ENCODE data around the gene PHF20.
"Not testable (repeated sequence)": the region's sequence is repeated elsewhere in the genome, so short reads cannot be mapped to it uniquely, and the experiment has no call there.

Gene PHF20

DNA sequence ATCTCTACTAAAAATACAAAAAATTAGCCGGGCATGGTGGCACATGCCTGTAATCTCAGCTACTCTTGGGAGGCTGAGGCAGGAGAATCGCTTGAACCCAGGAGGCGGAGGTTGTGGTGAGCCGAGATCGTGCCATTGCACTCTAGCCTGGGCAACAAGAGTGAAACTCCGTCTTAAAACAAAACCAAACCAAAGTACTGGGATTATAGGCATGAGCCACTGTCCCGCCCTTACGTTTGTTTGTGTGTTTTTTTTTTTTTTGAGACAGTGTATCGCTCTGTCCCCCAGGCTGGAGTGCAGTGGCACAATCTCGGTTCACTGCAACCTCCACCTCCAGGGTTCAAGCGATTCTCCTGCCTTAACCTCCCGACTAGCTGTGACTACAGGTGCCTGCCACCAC lies 12.0 kb downstream of the PHF20 start:
- not testable (repeated sequence) for DNase-seq

DNA sequence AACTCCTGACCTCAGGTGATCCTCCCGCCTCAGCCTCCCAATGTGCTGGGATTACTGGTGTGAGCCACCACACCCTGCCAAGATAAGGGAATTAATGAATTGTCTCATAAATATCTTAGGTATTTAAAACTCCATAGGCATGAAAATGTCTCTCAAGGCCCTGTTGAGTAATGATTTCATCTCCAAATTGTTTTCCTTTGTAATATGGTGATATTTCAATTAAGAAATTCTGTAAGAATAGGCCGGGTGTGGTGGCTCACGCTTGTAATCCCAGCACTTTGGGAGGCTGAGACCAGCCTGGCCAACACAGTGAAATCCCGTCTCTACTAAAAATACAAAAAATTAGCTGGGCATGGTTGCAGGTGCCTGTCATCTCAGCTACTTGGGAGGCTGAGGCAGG lies 13.7 kb downstream of the PHF20 start:
- DNase-seq: not testable (repeated sequence)

DNA sequence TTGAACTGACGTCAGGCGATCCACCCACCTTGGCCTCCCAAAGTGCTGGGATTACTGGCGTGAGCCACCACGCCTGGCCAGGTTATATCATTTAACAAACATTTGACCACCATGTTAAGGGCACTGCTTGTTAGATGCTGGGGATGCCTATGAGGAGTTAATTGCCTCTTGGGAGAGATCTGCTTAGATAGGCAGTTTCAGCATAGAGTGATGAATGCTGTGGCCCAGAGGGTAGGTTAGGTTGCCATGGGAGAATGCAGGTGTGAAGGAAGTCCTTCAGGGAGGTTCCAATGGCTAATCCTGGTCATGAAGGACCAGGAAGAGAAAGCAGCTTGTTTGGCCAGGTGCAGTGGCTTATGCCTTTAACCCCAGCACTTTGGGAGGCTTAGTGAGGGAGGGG lies 17.0 kb downstream of the PHF20 start:
- no peak for DNase-seq

DNA sequence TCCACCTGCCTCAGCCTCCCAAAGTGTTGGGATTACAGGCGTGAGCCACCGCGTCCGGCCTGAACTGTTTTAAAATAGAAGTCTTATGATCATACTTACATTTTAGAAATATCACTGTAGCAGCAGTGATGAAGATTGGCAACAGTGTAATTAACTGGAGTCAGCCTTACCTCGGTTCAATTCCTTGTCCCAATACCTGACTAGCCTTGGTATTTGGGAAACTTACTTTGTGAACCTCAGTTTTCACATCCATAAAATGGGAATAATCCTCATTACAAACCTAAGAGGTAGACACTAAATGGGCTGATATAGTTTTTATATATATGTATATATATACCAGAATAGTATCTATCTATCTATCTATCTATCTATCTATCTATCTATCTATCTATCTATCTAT lies 19.3 kb downstream of the PHF20 start:
- no peak for DNase-seq

DNA sequence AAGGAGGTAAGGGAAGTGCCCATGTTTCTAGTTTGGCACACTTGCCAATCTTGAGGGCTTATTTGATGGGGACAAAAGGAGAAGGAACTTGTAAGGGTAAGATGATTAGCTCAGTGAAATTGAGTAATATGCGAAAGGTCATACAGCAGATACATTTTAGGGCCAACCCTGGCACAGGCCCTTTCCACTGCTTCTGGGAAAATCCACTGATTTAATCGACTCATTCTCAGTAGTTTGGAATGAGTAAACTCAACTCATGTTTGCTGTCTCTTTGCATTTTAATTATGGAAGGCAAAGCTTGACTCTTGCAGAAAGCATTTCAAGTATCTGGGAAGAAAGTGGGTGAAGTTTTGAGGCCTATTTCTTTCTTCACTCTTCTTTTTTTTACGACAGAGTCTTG lies 20.0 kb downstream of the PHF20 start:
- no peak for DNase-seq

- no peak for DNase-seq
Observed at GRCh38 chr20:35792740-35793139, 20.9 kb downstream of the PHF20 start.

GRCh38 chr20:35796571-35796970 lies 24.8 kb downstream of the PHF20 start:
- no peak for DNase-seq

DNA sequence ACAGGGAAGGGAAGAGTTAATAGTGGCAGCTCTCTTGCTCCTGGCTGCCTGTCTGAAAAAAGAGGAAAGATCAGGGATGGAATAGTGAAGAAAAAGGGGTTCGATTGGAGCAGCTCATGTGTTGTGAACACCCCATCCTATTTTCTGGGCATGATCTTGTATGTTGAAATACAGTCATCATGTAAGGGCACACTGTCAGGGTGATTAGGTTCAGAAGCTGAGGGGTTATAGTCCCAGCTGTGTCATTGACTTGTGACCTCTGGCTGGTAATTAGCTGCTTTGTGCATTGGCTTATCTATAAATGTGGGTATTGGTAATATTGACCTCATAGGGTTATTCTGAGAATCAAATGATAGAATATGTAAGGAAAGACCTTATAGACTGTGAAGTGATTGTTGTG lies 30.1 kb downstream of the PHF20 start:
- DNase-seq: no peak

DNA sequence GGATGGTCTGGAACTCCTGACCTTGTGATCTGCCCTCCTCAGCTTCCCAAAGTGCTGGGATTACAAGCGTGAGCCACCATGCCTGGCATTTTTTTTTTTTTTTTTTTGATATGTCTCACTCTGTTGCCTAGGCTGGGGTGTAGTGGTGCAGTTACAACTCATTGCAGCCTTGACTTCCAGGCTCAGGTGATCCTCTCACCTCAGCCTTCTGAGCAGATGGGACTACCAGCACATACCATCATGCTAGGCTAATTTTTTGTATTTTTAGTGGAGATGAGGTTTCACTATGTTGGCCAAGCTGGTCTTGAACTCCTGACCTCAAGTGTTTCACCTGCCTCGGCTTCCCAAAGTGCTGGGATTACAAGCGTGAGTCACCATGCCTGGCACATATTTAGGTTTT lies 34.3 kb downstream of the PHF20 start:
- DNase-seq: no peak

- no peak for DNase-seq
Observed at GRCh38 chr20:35807877-35808276, 36.1 kb downstream of the PHF20 start.

DNA sequence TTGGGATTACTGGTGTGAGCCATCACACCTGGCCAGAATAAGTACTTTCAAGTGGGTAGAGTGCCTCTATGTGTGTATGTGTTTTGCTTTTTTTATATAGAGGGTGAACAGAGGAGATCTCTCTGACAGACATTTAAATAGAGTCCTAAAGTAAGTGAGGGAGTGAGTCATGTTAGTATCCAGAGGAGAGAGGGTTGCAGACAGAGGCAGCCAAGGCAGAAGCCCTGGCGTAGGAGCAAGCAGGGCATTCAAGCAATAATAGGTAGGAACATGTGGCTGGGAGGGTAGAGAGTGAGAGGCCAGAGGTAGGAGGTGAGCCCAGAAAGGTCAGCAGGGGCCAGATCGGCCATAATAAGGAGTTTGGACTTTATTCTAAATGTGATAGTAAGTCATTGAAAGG lies 48.9 kb downstream of the PHF20 start:
- no peak for DNase-seq

- DNase-seq: no peak
Observed at GRCh38 chr20:35821807-35822242, 50.0 kb downstream of the PHF20 start.

DNA sequence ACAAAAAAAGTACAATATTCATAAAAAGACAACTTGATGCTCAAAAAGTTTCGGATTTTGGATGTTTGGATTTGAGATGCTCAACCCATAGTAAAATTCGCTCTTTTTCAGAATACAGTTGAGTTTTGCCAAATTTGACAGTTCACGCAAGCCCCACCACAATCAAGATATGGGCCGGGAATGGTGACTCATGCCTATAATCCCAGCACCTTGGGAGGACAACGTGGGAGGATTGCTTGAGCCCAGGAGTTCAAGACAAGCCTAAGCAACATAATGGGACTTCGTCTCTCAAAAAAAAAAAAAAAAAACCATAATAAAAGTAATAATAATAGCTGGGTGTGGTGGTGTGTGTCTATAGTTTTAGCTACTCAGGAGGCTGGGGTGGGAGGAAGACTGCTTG lies 51.3 kb downstream of the PHF20 start:
- no peak for DNase-seq

DNA sequence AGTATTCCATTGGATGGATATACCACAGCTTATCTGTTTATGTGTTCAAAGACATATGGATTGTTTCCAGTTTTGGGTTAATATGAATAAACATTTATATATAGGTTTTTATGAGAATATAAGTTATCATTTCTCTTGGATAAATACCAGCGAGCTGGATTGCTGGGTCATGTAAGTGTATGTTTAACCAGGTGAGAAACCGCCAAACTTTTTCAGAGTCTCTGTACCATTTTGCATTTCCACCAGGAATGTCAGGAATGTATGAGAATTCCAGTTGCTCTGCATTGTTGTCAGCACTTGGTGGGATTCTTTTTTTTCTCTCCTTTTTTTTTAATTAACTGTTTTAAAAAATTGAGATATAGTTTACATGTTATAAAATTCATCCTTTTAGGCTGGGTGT lies 52.1 kb downstream of the PHF20 start:
- no peak for DNase-seq

GRCh38 chr20:35826397-35826998 lies 54.7 kb downstream of the PHF20 start:
- DNase-seq: no peak

DNA sequence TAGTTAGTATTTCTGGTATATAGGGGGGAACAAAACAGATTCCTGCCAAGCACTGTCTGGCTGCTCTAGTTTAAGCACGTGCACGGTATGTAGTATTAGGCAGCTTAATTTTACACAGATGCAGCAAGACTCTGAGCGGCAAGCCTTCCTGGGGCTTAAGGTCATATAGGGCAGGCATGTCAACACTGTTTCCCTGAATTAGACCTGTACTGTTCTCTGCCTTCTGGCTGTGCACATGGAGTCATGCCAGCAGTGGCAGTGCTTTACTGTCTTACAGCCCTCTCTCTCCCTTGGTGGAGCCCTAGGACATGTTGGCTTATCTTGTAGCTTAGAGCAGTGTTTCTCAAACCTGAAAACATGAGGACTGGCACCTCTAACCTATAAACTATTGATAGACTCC lies 56.6 kb downstream of the PHF20 start:
- DNase-seq: no peak

DNA sequence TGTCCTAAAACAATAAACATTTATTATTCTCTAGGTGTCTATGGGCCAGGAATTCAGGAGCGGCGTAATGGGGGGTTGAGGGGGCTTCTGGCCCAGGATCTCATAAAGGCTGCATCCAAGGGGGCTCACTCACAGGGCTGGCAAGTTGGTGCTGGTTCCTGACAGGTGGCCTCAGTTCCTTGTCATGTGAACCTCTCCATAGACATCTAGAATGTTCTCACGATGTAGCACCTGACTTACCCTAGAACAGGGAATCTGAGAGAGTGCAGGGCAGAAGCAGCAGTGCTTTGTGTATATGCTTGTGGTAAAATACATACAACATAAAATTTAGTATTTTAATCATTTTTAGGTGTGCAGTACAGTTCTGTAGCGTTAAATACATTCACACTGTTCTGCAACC lies 57.1 kb downstream of the PHF20 start:
- no peak for DNase-seq

- no peak for DNase-seq
Observed at GRCh38 chr20:35830264-35830663, 58.4 kb downstream of the PHF20 start.

DNA sequence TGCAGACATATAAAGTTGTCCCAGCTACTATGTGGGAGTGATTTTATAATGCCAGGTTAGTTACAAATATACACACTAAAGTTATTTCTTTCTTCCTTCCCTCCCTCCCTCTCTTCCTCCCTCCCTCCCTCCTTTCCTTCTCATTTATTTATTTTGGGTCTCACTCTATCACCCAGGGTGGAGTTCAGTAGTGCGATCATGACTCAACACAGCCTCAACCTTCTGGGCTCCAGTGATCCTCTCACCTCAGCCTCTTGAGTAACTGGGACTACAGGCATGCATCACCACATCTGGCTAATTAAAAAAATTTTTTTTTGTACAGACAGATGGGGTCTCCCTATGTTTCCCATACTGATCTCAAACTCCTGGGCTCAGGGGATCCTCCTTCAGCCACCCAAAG lies 59.2 kb downstream of the PHF20 start:
- no peak for DNase-seq

DNA sequence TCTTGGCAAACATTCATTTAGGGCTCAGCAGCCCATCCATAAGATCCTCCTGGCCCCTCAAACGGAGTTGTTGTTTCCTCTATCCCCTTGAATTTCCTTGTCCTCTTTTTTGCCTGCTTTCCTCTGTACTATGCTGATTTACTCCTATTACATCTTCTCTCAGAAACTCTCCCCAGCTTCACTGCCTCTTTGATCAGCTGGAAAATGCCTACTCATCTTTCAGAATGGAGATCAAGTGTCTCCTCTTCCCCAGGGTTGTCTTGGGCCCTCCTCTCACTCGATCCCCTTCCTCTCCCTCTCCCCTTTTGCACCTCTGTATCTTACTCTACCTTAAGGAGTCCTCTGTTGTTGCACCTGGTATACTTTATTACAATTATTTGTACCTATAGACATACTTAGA lies 60.2 kb downstream of the PHF20 start:
- no peak for DNase-seq

DNA sequence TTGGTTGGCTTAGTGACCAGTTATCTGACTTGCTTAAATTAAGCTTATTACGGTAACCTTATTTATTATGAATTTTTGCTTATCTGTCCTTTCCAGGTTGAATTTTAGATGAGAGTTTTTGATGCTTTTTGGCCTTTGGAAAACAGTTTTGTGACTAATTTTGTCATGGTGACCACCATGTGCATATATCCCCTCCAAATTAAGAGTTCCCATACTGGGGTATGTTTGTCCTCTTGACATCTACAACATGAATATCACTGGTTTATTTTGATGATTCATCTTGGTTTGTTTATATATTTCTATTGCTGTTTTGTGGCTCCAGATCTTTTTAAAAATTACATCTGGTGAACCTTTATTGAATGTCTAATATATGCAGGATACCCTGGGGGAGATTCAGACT lies 61.4 kb downstream of the PHF20 start:
- DNase-seq: no peak

GRCh38 chr20:35837577-35838195 lies 65.9 kb downstream of the PHF20 start:
- no peak for DNase-seq

DNA sequence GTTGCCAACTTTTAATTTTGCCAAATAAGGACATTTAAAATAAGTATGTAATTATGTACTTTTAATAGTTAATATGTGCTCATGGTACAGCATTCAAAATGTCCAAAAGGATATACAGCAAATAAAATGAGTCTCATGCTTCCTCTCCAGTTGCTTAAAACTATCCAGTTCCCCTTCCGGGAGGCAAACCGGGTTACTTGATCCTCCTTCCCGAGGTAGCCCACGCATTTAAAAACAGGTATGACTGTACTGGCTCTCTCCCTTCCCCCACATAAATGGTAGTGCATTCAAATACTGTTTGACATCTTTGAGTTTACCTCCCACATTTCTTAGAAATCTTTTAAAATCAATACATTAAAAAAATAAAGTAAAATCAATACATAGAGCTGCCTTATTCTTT lies 66.4 kb downstream of the PHF20 start:
- DNase-seq: no peak

DNA sequence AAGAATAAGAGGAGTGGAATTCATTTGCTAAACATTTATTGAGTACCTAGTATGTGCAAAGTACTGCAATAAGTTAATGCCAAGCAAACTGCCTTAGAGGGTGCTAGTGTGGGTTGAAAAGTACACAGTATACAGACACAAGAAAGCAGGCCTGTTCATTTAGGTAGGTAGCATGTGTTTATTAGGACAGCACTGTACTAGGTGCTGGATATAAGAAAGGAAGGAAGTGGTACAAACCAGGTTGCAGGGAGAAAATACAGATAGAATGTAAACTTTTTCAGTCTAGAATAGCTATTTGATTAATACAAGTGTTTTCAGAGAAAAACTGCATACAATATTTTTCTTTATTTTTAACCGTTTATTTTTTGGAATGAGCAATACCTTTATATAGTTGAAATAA lies 68.1 kb downstream of the PHF20 start:
- no peak for DNase-seq

DNA sequence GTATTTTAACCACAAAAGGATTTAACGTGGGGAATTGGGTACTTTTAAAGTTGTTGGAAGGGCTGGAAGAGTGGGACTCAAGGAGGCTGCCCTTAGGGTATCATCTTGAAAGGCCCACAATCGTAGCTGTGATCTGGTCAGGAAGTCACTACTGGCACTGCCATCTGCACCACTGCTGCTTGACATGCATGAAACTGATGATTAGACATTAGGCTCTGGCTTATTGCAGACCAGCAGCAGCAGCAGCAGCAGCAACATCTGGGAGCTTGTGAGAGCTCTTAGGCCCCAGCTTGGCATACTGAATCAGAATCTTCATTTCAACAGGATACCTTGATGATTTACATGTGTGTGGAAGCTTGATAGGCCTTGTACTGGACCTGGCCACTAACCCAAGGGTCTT lies 68.6 kb downstream of the PHF20 start:
- DNase-seq: no peak

All from activated effector memory CD4-positive, alpha-beta T cell treated with Interleukin-2 at 50 U/mL for 16 hours (primary cell).